LNCaP clone FGC (cell line): ENCODE data around the gene GPC6.

Experiments used
- DNase-seq: peaks from one replicate; pipeline ENCODE4 v3.0.0-alpha.2; 2011; ENCODE audit warnings: low read depth
- H3K4me3 ChIP-seq: 2 replicates; pipeline ENCODE4 v1.5.1; 2011; ENCODE audit warnings: mild to moderate bottlenecking, low read depth, low read length, control low read depth
- TF ChIP-seq, protein P1 (sequence below): IDR thresholded peaks from 2 replicates; pipeline ENCODE4 v1.5.1; 2012; ENCODE audit warnings: mild to moderate bottlenecking; ENCODE audit not compliant: control insufficient read depth, insufficient read depth; ENCODE audit errors: extremely low read depth

Gene GPC6

DNA sequence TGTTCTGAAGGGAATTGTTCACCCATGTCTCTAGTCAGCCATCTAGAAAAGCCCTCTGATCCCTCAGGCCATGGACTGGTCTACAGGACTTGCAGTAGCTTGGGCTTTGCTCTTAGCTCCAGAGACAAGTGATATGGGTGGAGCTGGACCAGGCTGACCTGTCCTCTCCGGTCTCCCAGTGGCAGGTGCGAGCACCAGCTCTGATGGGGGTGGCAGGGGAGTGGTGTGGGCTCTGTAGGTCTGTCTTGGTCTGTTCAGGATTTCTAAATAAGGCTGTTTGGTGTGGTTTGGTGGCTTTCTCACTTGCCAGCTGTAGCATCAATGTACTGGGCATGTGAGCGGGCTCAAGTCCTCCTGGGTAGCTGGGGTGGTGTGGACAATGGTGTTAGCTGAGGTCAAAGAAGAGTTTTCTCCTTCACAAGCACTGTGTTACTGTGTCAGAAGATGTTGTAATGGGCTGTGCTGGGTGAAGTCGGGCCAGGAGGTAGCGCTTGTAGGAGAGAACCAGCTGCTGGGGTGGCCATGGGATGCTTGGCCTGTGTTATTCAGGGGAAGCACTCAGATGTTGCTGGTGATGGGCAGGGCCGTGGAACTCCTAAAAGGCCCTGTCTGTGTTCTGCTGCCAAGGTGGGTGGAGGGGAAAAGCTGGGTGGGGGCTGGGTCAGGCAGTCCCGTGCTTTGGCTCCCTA is 16.9 kb downstream of the GPC6 start:
- TF ChIP-seq, protein P1, sequence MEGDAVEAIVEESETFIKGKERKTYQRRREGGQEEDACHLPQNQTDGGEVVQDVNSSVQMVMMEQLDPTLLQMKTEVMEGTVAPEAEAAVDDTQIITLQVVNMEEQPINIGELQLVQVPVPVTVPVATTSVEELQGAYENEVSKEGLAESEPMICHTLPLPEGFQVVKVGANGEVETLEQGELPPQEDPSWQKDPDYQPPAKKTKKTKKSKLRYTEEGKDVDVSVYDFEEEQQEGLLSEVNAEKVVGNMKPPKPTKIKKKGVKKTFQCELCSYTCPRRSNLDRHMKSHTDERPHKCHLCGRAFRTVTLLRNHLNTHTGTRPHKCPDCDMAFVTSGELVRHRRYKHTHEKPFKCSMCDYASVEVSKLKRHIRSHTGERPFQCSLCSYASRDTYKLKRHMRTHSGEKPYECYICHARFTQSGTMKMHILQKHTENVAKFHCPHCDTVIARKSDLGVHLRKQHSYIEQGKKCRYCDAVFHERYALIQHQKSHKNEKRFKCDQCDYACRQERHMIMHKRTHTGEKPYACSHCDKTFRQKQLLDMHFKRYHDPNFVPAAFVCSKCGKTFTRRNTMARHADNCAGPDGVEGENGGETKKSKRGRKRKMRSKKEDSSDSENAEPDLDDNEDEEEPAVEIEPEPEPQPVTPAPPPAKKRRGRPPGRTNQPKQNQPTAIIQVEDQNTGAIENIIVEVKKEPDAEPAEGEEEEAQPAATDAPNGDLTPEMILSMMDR = no peak
- H3K4me3 ChIP-seq = no peak overlapping the region

DNA sequence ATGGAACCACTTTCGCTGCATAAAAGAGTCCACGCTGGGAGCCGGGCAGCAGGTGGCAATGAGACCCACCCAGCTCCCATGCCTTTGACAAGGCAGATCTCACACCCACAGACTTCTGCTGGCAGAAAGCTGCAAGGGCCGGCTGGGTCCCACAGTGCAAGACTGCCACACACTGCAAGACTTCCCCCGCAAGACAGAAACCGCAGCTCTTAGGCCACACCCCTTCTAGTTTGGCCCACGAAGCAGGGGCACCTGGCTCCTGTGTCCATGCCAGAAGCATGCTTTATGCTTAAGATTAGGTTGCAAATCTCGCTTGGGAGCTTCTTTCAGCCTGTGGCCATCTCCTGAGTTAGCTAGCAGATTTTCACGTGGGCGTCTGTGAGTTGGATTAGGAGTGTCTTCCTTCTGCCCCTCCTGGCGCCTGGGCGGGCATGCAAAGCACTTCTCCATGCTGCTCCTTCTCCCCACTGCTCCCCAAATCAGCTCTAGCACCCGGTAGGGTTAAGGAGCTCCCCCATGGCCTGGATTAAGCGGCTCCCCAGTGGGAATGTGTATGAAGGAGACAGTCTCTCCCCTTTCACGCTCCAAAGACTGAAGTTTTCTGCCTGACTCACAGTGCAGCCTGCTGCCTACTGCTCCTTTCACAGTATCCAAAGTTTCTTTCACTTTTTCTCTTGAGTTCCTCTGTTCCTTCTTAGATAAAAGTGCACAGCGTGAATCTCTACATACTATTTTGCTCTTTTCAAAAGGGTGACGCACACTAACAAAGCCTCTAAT is 17.7 kb downstream of the GPC6 start:
- no peak overlapping the region for H3K4me3 ChIP-seq
- TF ChIP-seq, protein P1 = no peak
- no peak for DNase-seq

More for the DNA sequence above, 16.9 kb downstream of the GPC6 start:
- no peak for DNase-seq

DNA sequence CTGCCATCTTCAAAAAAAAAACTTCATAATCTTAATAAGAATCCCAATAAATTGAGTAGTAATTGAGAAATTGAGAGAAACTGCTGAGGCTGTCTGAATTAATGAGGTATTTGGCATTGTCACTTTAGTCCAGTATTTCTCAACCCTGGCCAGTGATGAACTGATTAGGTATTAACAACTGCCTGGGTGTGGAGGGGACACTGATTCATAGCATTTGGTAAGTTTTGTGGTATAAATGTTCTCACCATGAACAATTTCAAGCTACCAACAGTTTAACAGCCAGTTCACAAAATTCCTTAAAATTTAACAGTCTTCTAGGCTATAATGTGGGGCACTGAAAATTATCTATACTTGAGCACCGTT is 18.3 kb downstream of the GPC6 start:
- no peak for DNase-seq
- TF ChIP-seq, protein P1 = no peak

DNA sequence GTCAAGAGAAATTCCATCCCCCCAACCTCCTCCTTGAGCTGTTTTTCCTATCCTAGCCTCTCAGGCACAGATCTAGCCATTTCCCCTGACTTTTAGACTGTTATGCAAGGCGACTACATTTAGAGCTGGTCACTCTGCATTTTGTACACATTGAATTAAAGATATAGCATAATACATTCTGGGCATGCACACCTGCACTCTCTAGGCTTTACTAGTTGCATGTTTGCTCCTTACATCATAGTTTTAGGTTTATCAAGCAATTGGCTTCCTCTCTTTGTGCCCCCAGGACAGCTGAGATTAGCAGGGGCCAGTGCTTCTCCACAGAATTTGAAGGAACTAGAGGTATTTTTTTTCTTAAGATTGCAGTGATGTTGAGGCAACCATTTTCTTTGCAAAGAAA is 19.5 kb downstream of the GPC6 start:
- DNase-seq = no peak
- TF ChIP-seq, protein P1 = no peak
- no peak overlapping the region for H3K4me3 ChIP-seq

More for the DNA sequence above, 18.3 kb downstream of the GPC6 start:
- no peak overlapping the region for H3K4me3 ChIP-seq

DNA sequence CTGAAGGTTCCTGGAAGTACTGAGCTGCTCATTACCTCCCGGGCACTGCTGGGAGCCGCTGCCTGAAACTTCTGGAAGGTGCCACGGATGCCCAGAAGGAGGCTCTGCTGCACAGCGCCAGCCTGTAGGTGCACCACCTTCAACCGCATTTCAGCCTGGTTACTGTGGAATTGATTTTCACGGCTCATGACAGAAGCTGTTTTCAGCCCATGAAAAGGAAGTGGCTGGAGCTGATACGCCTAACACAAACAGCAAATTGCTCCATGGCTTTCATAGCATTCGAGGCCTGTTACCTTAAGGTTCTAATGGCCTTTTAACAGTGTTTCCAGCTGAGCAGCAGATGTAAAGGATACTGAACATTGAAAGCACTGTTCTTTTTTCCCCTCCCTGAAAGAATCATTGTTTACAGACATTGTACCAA is 22.0 kb downstream of the GPC6 start:
- no peak for DNase-seq
- TF ChIP-seq, protein P1 = peak; percentile 23; the same call in 1 of the 2 replicates
- no peak overlapping the region for H3K4me3 ChIP-seq

DNA sequence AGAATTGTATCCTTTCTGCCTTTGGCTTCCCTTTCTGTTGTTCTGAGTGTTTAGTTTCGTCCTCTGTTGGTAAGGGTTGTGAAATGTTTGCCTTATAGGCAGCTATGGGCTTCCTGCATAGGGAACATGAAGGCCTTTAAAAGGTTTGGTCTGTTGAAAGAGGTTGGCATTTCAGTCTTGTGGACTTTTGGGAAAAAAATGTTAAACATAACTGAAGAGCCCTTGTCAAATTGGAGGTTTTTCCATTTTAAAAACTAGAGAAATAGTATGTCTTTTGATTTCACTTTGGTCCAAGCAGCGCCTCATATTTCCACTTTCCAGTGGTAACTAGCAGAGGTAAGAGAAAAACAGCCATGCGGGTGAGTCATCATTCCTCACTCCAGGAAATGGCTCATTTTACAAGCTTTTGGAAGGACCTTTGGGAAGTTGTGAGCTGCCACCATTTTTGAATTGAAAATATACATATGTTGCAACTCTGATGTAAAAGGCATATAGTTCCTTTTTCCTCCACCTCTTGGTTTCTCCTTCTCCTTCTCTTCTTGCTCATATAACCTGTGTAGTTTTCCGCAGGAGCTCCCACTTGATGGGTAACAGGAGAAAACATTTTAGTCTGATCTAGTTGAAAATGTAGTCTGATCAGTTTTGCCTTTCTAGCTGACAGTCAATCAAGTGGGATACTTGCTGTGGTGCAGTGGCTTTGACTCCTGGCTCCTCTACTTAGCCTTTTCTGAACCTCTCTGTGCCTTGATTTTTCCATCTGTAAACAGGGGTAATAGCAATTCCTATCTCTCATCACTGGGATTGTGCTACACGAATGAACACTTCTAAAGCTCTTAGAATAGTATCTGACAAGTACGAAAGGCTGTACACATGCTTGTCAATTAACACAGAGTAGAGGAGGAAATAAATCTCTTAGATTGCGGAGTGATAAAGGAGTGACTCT is 23.0 kb downstream of the GPC6 start:
- TF ChIP-seq, protein P1 = no peak
- DNase-seq = no peak
- H3K4me3 ChIP-seq = no peak overlapping the region
